Parathyroid adenoma (tissue), 2 donors: ENCODE measurements around the gene SNHG17.

Source experiments
- H2AFZ ChIP-seq: fragments of 300-600 bp; sonication (generic); one replicate; pipeline ENCODE4 v1.7.0; 2017; ENCODE audit warnings: antibody characterized with exemption, mild to moderate bottlenecking
- H3K27ac ChIP-seq: fragments of 300-600 bp; sonication (generic); one replicate; pipeline ENCODE4 v1.7.0; 2017
- H3K27me3 ChIP-seq: fragments of 300-600 bp; sonication (generic); one replicate; pipeline ENCODE4 v1.7.0; 2017; ENCODE audit warnings: low read length; ENCODE audit not compliant: control insufficient read depth, insufficient read depth
- H3K36me3 ChIP-seq: fragments of 300-600 bp; sonication (generic); one replicate; pipeline ENCODE4 v1.7.0; 2017; ENCODE audit warnings: low read length; ENCODE audit not compliant: control insufficient read depth, insufficient read depth
- H3K4me1 ChIP-seq: fragments of 300-600 bp; sonication (generic); one replicate; pipeline ENCODE4 v1.7.0; 2017; ENCODE audit warnings: control low read depth
- H3K4me2 ChIP-seq: fragments of 300-600 bp; sonication (generic); one replicate; pipeline ENCODE4 v1.7.0; 2017; ENCODE audit warnings: low read length
- H3K4me3 ChIP-seq: fragments of 300-600 bp; sonication (generic); one replicate; pipeline ENCODE4 v1.7.0; 2017; ENCODE audit warnings: low read depth, low read length
- H3K79me2 ChIP-seq: fragments of 300-600 bp; sonication (generic); one replicate; pipeline ENCODE4 v1.7.0; 2017; ENCODE audit warnings: control low read depth
- H3K9ac ChIP-seq: fragments of 300-600 bp; sonication (generic); one replicate; pipeline ENCODE4 v1.7.0; 2017; ENCODE audit warnings: mild to moderate bottlenecking
- H3K9me3 ChIP-seq: fragments of 300-600 bp; sonication (generic); one replicate; pipeline ENCODE4 v1.7.0; 2017; ENCODE audit warnings: low read length; ENCODE audit not compliant: control insufficient read depth
- TF ChIP-seq, protein P1 (sequence below): fragments of 300-600 bp; sonication (generic); IDR thresholded peaks from one replicate; pipeline ENCODE4 v1.7.0; 2017; ENCODE audit warnings: antibody characterized with exemption, mild to moderate bottlenecking
- donor health status: primary hyperparathyroidism.

The SNHG17 gene

DNA sequence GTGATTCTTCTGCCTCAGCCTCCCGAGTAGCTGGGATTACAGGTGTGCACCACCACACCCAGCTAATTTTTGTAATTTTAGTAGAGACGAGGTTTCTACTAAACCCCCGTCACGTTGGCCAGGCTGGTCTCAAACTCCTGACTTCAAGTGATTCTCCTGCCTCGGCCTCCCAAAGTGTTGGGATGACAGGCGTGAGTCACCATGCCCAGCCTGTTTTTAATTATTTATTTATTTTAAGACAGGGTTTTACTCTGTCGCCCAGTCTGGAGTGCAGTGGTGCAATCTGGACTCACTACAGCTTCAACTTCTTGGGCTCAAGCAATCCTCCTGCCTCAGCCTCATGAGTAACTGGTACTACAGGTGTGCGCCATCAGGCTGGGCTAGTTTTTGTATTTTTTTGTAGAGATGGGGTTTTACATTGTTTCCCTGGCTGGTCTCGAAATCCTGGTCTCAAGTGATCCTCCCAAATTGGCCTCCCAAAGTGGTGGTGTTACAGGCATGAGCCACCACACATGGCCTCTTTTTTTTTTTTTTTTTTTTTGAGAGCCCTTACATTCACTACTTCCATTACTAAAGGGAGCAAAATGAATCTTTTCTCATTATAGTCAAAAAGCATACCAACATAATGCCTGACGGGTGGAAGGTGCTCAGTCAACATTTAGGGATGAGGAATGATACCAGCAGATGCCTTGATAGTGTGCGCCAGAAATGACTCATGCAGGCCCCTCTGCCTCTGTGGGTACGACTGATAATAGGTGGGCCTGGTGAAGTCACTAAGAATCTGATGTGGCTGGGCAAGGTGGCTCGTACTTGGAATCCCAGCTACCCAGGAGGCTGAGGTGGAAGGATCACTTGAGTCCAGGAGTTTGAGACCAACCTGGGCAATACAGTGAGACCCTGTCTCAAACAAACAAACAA, 19.7 kb upstream of the SNHG17 start:
- Histone ChIP-seq H2AFZ (no peak overlapping the region), H3K4me1 (no peaks in the 10 kb centered on the region), H3K4me2 (no peak overlapping the region), H3K9me3 (no peaks in the 10 kb centered on the region), H3K4me3 (no peak overlapping the region), H3K27ac (no peak overlapping the region), H3K27me3 (no peaks in the 10 kb centered on the region), H3K79me2 (no peaks in the 10 kb centered on the region), H3K9ac (no peak overlapping the region), H3K36me3 (no peaks in the 10 kb centered on the region)
- TF ChIP-seq, protein P1, sequence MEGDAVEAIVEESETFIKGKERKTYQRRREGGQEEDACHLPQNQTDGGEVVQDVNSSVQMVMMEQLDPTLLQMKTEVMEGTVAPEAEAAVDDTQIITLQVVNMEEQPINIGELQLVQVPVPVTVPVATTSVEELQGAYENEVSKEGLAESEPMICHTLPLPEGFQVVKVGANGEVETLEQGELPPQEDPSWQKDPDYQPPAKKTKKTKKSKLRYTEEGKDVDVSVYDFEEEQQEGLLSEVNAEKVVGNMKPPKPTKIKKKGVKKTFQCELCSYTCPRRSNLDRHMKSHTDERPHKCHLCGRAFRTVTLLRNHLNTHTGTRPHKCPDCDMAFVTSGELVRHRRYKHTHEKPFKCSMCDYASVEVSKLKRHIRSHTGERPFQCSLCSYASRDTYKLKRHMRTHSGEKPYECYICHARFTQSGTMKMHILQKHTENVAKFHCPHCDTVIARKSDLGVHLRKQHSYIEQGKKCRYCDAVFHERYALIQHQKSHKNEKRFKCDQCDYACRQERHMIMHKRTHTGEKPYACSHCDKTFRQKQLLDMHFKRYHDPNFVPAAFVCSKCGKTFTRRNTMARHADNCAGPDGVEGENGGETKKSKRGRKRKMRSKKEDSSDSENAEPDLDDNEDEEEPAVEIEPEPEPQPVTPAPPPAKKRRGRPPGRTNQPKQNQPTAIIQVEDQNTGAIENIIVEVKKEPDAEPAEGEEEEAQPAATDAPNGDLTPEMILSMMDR, result no peak

DNA sequence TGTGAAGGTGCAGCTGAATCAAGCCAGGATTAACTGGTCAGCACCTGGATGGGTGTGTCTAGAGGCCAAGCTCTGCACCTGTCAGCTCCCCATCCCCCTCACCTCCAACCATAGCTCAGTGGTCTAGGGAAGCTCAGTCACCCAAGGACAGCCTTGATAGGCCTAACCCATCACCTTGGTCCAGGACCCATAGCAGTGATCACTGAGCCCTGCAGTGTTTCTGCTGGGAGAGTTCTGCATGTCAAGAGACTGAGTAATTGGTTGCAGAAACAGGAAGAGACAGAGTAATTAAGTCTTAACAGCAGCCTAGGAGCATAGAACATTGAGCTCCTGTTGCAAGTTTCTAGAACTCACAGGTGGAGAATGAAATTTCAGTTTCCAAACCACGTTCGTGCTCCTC, 18.8 kb upstream of the SNHG17 start:
- TF ChIP-seq, protein P1, result no peak
- no peak overlapping the region for H3K4me3 ChIP-seq
- H3K27me3 ChIP-seq, result no peaks in the 10 kb centered on the region
- H2AFZ ChIP-seq, result no peak overlapping the region
- H3K4me2 ChIP-seq, result no peak overlapping the region
- H3K79me2 ChIP-seq, result no peaks in the 10 kb centered on the region
- no peak overlapping the region for H3K9ac ChIP-seq
- H3K36me3 ChIP-seq, result no peaks in the 10 kb centered on the region
- H3K4me1 ChIP-seq, result no peaks in the 10 kb centered on the region
- no peak overlapping the region for H3K27ac ChIP-seq
- no peaks in the 10 kb centered on the region for H3K9me3 ChIP-seq

DNA sequence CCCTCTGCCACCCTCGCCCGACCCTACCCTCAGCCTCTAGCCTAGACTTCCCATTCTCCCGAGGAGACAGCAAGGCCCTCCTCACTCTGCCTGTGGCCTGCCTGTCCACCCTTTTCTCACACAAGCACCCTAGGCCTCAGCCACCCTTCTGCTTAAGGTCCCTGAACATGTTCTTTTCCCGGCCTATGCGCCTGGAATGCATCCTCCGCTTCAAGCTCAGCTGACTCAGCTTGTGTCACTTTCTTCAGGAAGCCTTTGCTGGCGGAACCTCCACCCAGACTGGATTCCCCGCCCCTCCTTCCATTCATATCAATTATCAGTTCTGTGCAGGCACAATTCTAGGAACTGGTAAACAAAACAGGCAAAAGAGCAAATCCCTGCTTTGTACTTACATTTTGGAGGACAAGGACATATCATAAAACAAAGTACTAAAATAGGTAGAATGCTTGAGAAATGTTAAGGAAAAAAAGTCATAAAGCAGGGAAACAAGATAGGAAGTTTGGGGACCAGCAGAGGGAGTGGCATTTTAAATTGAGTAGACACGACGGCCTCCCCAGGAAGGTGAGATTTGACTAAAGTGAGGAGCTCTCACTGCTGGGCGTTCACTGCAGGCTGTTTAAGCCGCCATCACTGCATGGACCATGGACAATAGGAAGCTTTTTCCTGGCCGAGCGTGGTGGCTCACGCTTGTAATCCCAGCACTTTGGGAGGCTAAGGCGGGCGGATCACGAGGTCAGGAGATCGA, 17.9 kb upstream of the SNHG17 start:
- no peaks in the 10 kb centered on the region for H3K4me1 ChIP-seq
- H3K9ac ChIP-seq, result no peak overlapping the region
- TF ChIP-seq, protein P1, result no peak
- H3K9me3 ChIP-seq, result no peaks in the 10 kb centered on the region
- no peak overlapping the region for H3K4me3 ChIP-seq
- peak overlapping the region; percentile 30 for H2AFZ ChIP-seq
- no peak overlapping the region for H3K4me2 ChIP-seq
- no peaks in the 10 kb centered on the region for H3K36me3 ChIP-seq
- H3K79me2 ChIP-seq, result no peaks in the 10 kb centered on the region
- no peak overlapping the region for H3K27ac ChIP-seq
- H3K27me3 ChIP-seq, result no peaks in the 10 kb centered on the region

DNA sequence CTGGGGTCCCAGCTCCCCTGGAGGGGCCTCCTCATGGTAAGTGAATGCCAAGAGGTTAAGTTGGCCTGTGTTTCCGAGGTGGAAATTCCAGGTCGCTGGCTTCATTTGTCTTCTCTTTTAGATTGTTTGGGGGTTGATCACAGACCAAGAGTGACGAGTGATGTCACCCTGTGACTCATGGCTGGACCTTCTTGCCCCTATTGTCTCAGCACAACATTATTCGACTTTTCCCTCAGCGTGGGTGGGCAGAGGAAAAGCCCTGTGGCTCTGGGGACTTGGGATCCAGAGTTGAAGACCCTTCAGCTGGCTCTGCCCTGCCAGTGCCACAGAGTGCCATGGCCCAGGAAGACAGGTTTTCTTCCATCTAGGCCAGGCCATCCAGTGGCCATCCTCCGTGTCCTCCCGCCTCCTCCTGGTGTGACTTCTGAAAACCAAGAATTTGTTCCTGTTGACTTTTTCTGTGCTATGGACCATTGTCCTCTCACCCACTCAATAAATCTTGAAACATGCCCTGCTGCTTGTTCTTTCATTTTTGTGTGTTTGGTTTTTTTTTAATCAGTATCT, 15.4 kb upstream of the SNHG17 start:
- no peak overlapping the region for H3K4me2 ChIP-seq
- no peak overlapping the region for H3K4me3 ChIP-seq
- no peak overlapping the region for H3K9ac ChIP-seq
- H3K27me3 ChIP-seq, result no peaks in the 10 kb centered on the region
- H2AFZ ChIP-seq, result no peak overlapping the region
- no peaks in the 10 kb centered on the region for H3K79me2 ChIP-seq
- no peaks in the 10 kb centered on the region for H3K36me3 ChIP-seq
- TF ChIP-seq, protein P1, result no peak
- H3K27ac ChIP-seq, result no peak overlapping the region
- no peaks in the 10 kb centered on the region for H3K9me3 ChIP-seq
- H3K4me1 ChIP-seq, result peaks cover 5% of the 10 kb centered on the region
